H1 (cell line): ENCODE data around the gene F10. TPM values are rescaled to one million over a fixed set of nuclear protein-coding genes. Genes with fewer than 3 reads are reported as not detected.

ENCODE experiments used
- CTCF ChIA-PET: fragments of 300-600 bp; sonication (Branson Sonifier 250); formaldehyde crosslinking; loops from one replicate; lab custom pipeline; 2021; ENCODE audit not compliant: partially characterized antibody; lab: Charles Lee
- POLR2A ChIA-PET: fragments of 300-600 bp; sonication (Branson Sonifier 250); formaldehyde crosslinking; loops from one replicate; lab custom pipeline; 2021; ENCODE audit warnings: inconsistent platforms; ENCODE audit not compliant: partially characterized antibody; lab: Charles Lee
- DNase-seq, 2 experiments: peaks; one replicate each; pipeline versions ENCODE4 v3.0.0 to v3.0.0-alpha.2; 2010 to 2022; ENCODE audit warnings: low spot score in 2 of 2, low read depth in 1 of 2, mixed read lengths in 1 of 2
- FAIRE-seq: peaks from 2 replicates; lab custom pipeline; 2011; peaks lifted over from hg19 to GRCh38; lab: Jason Lieb, UNC
- H2AFZ ChIP-seq: 2 replicates; pipeline ENCODE4 v1.8.1; 2012; ENCODE audit warnings: low read length, inconsistent platforms
- H2AK5ac ChIP-seq: 2 replicates; pipeline ENCODE4 v1.6.1; 2013; ENCODE audit warnings: low read depth, low read length
- H2BK120ac ChIP-seq: replicated peaks from 2 replicates; pipeline ENCODE3; 2013; ENCODE audit warnings: low read depth, low read length, inconsistent platforms
- H2BK12ac ChIP-seq: 2 replicates; pipeline ENCODE4 v1.6.1; 2013; ENCODE audit warnings: low read depth, low read length
- H2BK15ac ChIP-seq: 2 replicates; pipeline ENCODE4 v1.6.1; 2013; ENCODE audit warnings: low read length
- H2BK20ac ChIP-seq: 2 replicates; pipeline ENCODE4 v1.6.1; 2013; ENCODE audit warnings: low read length
- H2BK5ac ChIP-seq: 2 replicates; pipeline ENCODE4 v1.6.1; 2013; ENCODE audit warnings: low read depth, low read length
- H3K14ac ChIP-seq: 2 replicates; pipeline ENCODE4 v1.6.1; 2013; ENCODE audit warnings: inconsistent platforms; ENCODE audit not compliant: insufficient read length
- H3K18ac ChIP-seq: 2 replicates; pipeline ENCODE4 v1.6.1; 2013; ENCODE audit warnings: low read length; ENCODE audit errors: extremely low read depth
- H3K23ac ChIP-seq: 2 replicates; pipeline ENCODE4 v1.6.1; 2013; ENCODE audit warnings: inconsistent platforms; ENCODE audit not compliant: insufficient read length
- H3K23me2 ChIP-seq: 2 replicates; pipeline ENCODE4 v1.6.1; 2013; ENCODE audit warnings: low read depth, low read length
- H3K27ac ChIP-seq: 2 replicates; pipeline ENCODE4 v1.6.1; 2011; ENCODE audit warnings: low read depth, low read length, inconsistent platforms
- H3K27me3 ChIP-seq, 4 experiments: replicated peaks in 1 of 4; 1 replicate in 1 of 4; 2 replicates in 3 of 4; pipeline versions ENCODE4 v1.6.1 to v1.8.1; 2011 to 2013; ENCODE audit warnings: low read length in 3 of 4, mild to moderate bottlenecking in 3 of 4, inconsistent platforms in 2 of 4, mixed read lengths in 2 of 4, moderate library complexity in 1 of 4; ENCODE audit not compliant: control insufficient read depth in 3 of 4, insufficient read depth in 3 of 4; ENCODE audit errors: extremely low read depth in 1 of 4
- H3K36me3 ChIP-seq, 4 experiments: 2 replicates each; pipeline versions ENCODE4 v1.6.1 to v1.8.1; 2011 to 2013; ENCODE audit warnings: mild to moderate bottlenecking in 4 of 4, low read length in 3 of 4, moderate library complexity in 2 of 4, control low read depth in 1 of 4, inconsistent platforms in 1 of 4; ENCODE audit not compliant: insufficient read depth in 4 of 4, control insufficient read depth in 2 of 4
- H3K4ac ChIP-seq: replicated peaks from 2 replicates; pipeline ENCODE3; 2013; ENCODE audit warnings: low read length, low read depth, mixed read lengths, inconsistent platforms; ENCODE audit not compliant: insufficient read length
- H3K4me1 ChIP-seq, 4 experiments: replicated peaks in 1 of 4; 1 replicate in 1 of 4; 2 replicates in 3 of 4; pipeline versions ENCODE4 v1.6.1 to v1.8.1; 2011 to 2013; ENCODE audit warnings: low read length in 3 of 4, inconsistent platforms in 2 of 4, mixed read lengths in 1 of 4; ENCODE audit not compliant: insufficient read depth in 4 of 4, control insufficient read depth in 3 of 4
- H3K4me2 ChIP-seq, 2 experiments: 2 replicates each; pipeline versions ENCODE4 v1.6.1 to v1.8.1; 2011 to 2013; ENCODE audit warnings: low read depth in 2 of 2, low read length in 2 of 2, control low read depth in 1 of 2, inconsistent platforms in 1 of 2, mild to moderate bottlenecking in 1 of 2; ENCODE audit not compliant: insufficient read depth in 1 of 2
- H3K4me3 ChIP-seq, 4 experiments: fragments of 200-600, 300-600 bp in 1 of 4; sonication (generic), shearing (Covaris generic), sonication (Bioruptor Twin) in 1 of 4; 2 replicates each; pipeline versions ENCODE4 v1.5.1 to v1.8.1; 2011 to 2016; ENCODE audit warnings: low read length in 4 of 4, low read depth in 3 of 4, control low read depth in 2 of 4, inconsistent platforms in 2 of 4, mild to moderate bottlenecking in 2 of 4, mixed read lengths in 1 of 4, moderate library complexity in 1 of 4; ENCODE audit not compliant: insufficient read depth in 2 of 4; ENCODE audit errors: extremely low read depth in 1 of 4
- H3K56ac ChIP-seq: replicated peaks from 2 replicates; pipeline ENCODE3; 2013; ENCODE audit warnings: low read depth, mild to moderate bottlenecking, mixed read lengths, low read length, inconsistent platforms; ENCODE audit not compliant: insufficient read length
- H3K79me1 ChIP-seq: 2 replicates; pipeline ENCODE4 v1.6.1; 2013; ENCODE audit warnings: low read depth, low read length, control low read depth
- H3K79me2 ChIP-seq, 2 experiments: 2 replicates each; pipeline versions ENCODE4 v1.6.1 to v1.8.1; 2012 to 2013; ENCODE audit warnings: low read length in 2 of 2, mild to moderate bottlenecking in 2 of 2, inconsistent platforms in 1 of 2; ENCODE audit not compliant: insufficient read depth in 2 of 2, control insufficient read depth in 1 of 2
- H3K9ac ChIP-seq, 4 experiments: replicated peaks in 1 of 4; 1 replicate in 1 of 4; 2 replicates in 3 of 4; pipeline versions ENCODE4 v1.6.1 to v1.8.1; 2011 to 2013; ENCODE audit warnings: low read depth in 3 of 4, low read length in 3 of 4, control low read depth in 2 of 4, mild to moderate bottlenecking in 2 of 4, moderate library complexity in 2 of 4, inconsistent platforms in 1 of 4; ENCODE audit errors: extremely low read depth in 1 of 4
- H3K9me3 ChIP-seq, 2 experiments: 2 replicates each; pipeline versions ENCODE4 v1.6.1 to v1.8.1; 2012 to 2013; ENCODE audit warnings: mild to moderate bottlenecking in 2 of 2, moderate library complexity in 2 of 2, control low read depth in 1 of 2, inconsistent platforms in 1 of 2, low read depth in 1 of 2, low read length in 1 of 2, mixed read lengths in 1 of 2; ENCODE audit not compliant: insufficient read depth in 2 of 2
- H4K20me1 ChIP-seq, 2 experiments: replicated peaks in 1 of 2; 2 replicates each; pipeline versions ENCODE3 to v1.8.1; 2011 to 2013; ENCODE audit warnings: inconsistent platforms in 2 of 2, low read length in 2 of 2, mild to moderate bottlenecking in 1 of 2; ENCODE audit not compliant: insufficient read depth in 2 of 2, control insufficient read depth in 1 of 2
- H4K5ac ChIP-seq: 2 replicates; pipeline ENCODE4 v1.6.1; 2013; ENCODE audit warnings: low read length, low read depth, mixed read lengths, inconsistent platforms; ENCODE audit not compliant: insufficient read length
- H4K8ac ChIP-seq: 2 replicates; pipeline ENCODE4 v1.8.0; 2013; ENCODE audit warnings: mild to moderate bottlenecking, moderate library complexity, low read length, inconsistent platforms; ENCODE audit not compliant: insufficient read depth; ENCODE audit errors: extremely low read depth
- H4K91ac ChIP-seq: replicated peaks from 2 replicates; pipeline ENCODE3; 2013; ENCODE audit warnings: low read length, mixed read lengths, inconsistent platforms; ENCODE audit not compliant: insufficient read length
- ATF2 ChIP-seq: IDR thresholded peaks from 2 replicates; pipeline ENCODE4 v1.6.1; 2012; ENCODE audit warnings: low read length, inconsistent platforms
- CBX5 ChIP-seq: fragments of 300-800, 300-1000 bp; sonication (generic); IDR thresholded peaks from 2 replicates; pipeline ENCODE4 v1.7.1; 2016; ENCODE audit warnings: antibody characterized with exemption, low read length, low read depth
- CTCF ChIP-seq, 3 experiments: IDR thresholded peaks; 1 replicate in 2 of 3; 2 replicates in 1 of 3; pipeline versions ENCODE4 v1.5.1 to v1.6.1; 2011; ENCODE audit warnings: low read length in 3 of 3, mild to moderate bottlenecking in 3 of 3, inconsistent platforms in 2 of 3, low read depth in 1 of 3, moderate library complexity in 1 of 3; ENCODE audit not compliant: insufficient read depth in 1 of 3; ENCODE audit errors: control extremely low read depth in 1 of 3
- KDM1A ChIP-seq: fragments of 200-600, 300-600 bp; sonication (generic); IDR thresholded peaks from 2 replicates; pipeline ENCODE4 v1.7.1; 2016; ENCODE audit warnings: mild to moderate bottlenecking, low read length, borderline replicate concordance
- NRF1 ChIP-seq: IDR thresholded peaks from 2 replicates; pipeline ENCODE4 v1.6.1; 2011; ENCODE audit warnings: mild to moderate bottlenecking, low read depth, low read length, improper control_type of control experiment
- TCF12 ChIP-seq: IDR thresholded peaks from 2 replicates; pipeline ENCODE4 v1.6.1; 2011; ENCODE audit warnings: low read depth, mild to moderate bottlenecking, low read length
- WGBS, 2 experiments: shearing (Covaris generic) in 1 of 2; methylation state at CpG; one replicate each; pipeline versions ENCODE4 v1.1.6 to v1.1.7; 2013 to 2015; ENCODE audit warnings: low lambda C conversion rate in 2 of 2, mixed read lengths in 2 of 2, inconsistent platforms in 1 of 2, low coverage in 1 of 2, missing lambda C conversion rate in 1 of 2; ENCODE audit not compliant: insufficient replicate concordance in 2 of 2, insufficient coverage in 1 of 2, insufficient read length in 1 of 2; ENCODE audit errors: extremely low coverage in 1 of 2, missing lambda C conversion rate in 1 of 2; 5-methylcytosine and 5-hydroxymethylcytosine counted together
- polyA plus RNA-seq, 7 experiments: library from polyadenylated mRNA; depleted of rRNA in 3 of 7; stranded (reverse) in 5 of 7; unstranded in 2 of 7; fragments of >200 nt in 5 of 7; fragments of 200-250 nt in 2 of 7; gene quantifications; 1 replicate in 5 of 7; 2 replicates in 1 of 7; 4 replicates in 1 of 7; pipeline versions ENCODE4 v1.2.1 to v1.2.3, GENCODE V29; 2011 to 2013; ENCODE audit warnings: missing spikeins in 2 of 7, mixed read lengths in 2 of 7
- total RNA-seq: library from RNA; stranded (reverse); fragmentation: NEBNext Ultra II Directional; extraction: Animal tissue kit (Norgen Biotek cat#: 25700); gene quantifications from 2 replicates; pipeline ENCODE4 v1.2.1, GENCODE V29; 2021

F10 gene
- total and polyA plus RNA-seq, 2 of the 8 experiments (the other 6 are each of a cell fraction or from before 2014, with no cell fraction given): 2.0 to 4.2 TPM

- Histone ChIP-seq H3K4me2 (peak overlapping the region; percentile 71 to 79), H3K27me3 (peaks cover 21 to 24% (median 23%) of the 10 kb centered on the region in 4 experiments; a peak in 6 of 7 replicates), H3K27ac (no peak overlapping the region), H3K79me1 (no peaks in the 10 kb centered on the region), H2AFZ (peak overlapping the region; percentile 72; the same call in 1 of the 2 replicates), H4K8ac (peak overlapping the region; percentile 92; the same call in 1 of the 2 replicates), H2BK15ac (no peak overlapping the region), H4K5ac (no peak overlapping the region), H2BK5ac (peak overlapping the region; percentile 44; the same call in 1 of the 2 replicates), H2BK20ac (no peak overlapping the region), H3K4me3 (peak overlapping the region; percentile 28 to 64 (median 32)), H2AK5ac (no peak overlapping the region), H3K4ac (no peak overlapping the region), H3K9ac (no peak overlapping the region), H3K23me2 (peaks cover 12% of the 10 kb centered on the region; the same call in 1 of the 2 replicates), H2BK12ac (0 out of 2 replicates have a peak overlapping the region, but pooled peaks have one; percentile 60), H3K79me2 (no peaks in the 10 kb centered on the region), H3K4me1 (peaks cover 0 to 13% (median 6%) of the 10 kb centered on the region in 4 experiments; a peak in 6 of 7 replicates), H2BK120ac (no peak overlapping the region), H3K23ac (no peak overlapping the region), H3K9me3 (peaks cover 4 to 6% of the 10 kb centered on the region in 2 experiments; a peak in 2 of 4 replicates), H3K36me3 (peaks cover 0 to 5% (median 0%) of the 10 kb centered on the region in 4 experiments; a peak in 1 of 8 replicates), H4K91ac (no peak overlapping the region), H3K14ac (no peak overlapping the region), H4K20me1 (peaks cover 0 to 2% of the 10 kb centered on the region in 2 experiments), H3K18ac (peak overlapping the region; percentile 83), H3K56ac (no peak overlapping the region)
- no peak for FAIRE-seq
- no peak for DNase-seq
- ChIA-PET CTCF (no interaction called here), POLR2A (interaction anchor here (1.0 to 1.7 kb wide), 4 partner anchors 8 to 16 kb away, joined by 3 to 6 read pairs (median 4); partner anchors contain the start of gene F10)
- 20% methylated on average over 59 of the region's 99 CpGs; no CpG with 5 or more reads in 1 of the 2 experiments for WGBS, 2 experiments
- no peak for TF ChIP-seq CTCF (IDR thresholded peaks at IDR 0.05; ENCODE audit: control extremely low read depth in 1 of 3, insufficient read depth in 1 of 3, low read depth in 1 of 3, low read length in 3 of 3)
- no peak for TF ChIP-seq TCF12
- no peak for TF ChIP-seq KDM1A
- TF ChIP-seq NRF1: no peak
- no peak for TF ChIP-seq ATF2
- no peak for TF ChIP-seq CBX5
Observed at GRCh38 chr13:113110048-113110851, 12.3 kb upstream of the F10 start.
